ENCODE results near the gene NNAT. TPM values are rescaled to one million over a fixed set of nuclear protein-coding genes. Genes with fewer than 3 reads are reported as not detected.

The NNAT gene
- polyA plus RNA-seq, 3 donors: 4.0 to 191 (median 31.0) TPM

DNA sequence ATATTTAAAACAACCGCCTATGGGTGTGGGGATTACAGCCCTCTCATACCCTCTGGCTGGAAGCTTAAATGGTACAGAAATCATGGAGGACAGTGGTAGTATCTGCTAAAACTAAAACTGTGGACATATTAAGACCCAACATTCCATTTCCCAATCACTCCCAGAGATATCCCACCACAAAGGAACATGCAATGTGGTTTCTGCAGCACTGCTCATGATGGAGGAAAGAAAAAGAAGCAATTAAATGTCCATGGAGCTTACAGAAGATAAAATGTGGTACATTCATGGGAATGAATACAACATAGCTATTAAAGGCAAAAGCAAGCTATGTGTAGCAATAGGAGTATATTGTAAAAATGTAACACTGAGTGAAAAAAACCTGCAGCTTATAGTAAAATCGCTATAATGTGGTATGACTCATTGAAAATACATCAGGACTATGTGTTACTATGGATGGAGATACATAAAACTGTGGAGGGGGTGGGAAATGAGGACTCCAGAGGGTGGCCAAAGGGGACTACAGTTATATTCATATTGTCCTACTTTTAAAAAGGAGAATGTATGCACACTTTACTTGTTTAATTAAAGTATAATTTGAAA is 22.9 kb upstream of the NNAT start:
- H3K27ac ChIP-seq (ENCODE audit: low read depth, low read length): no peak overlapping the region
- WGBS, 3 donors: 88 to 93% (median 89%) methylated on average over 2 of the region's 2 CpGs

DNA sequence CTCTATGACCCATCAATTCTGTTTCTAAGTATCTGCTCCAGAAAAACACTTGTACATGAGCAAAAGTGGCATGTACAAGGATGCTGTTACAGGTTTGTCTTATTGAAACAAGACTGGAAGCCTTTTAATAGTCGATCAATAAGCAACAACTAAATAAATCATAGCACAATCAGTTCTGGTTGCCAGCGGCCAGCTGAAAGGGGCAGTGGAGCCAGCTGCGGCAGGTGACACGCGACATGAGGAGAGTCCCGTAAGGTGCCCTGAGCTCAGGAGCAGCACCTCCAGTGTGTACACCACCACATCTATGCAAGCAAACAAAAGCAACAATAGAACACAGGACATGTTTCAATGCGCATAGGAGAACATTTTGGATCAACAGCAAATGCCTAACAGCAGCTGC is 20.7 kb upstream of the NNAT start:
- H3K27ac ChIP-seq (ENCODE audit: low read depth, low read length): no peak overlapping the region
- WGBS, 3 donors: 91 to 98% (median 97%) methylated on average over 7 of the region's 7 CpGs

DNA sequence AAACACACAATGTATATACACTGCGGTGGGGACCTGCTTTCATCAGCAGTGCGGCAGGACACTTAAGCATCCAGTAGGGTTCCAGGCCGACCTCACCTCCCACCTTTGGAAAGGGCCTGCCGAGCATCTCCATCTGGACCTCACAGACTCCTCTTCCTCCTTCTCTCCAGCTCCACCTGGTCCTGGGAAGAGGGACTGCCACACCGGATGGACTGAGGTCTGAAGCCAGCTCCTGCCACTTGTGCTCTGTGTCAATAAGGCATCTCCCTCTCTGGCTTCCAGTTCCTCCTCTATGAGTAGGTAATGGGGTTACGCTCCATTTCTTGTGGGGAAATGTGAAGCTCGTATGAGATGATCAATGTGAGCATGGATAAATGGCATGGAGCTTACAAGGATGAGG is 19.1 kb upstream of the NNAT start:
- WGBS, 3 donors: 83 to 90% (median 84%) methylated on average over 7 of the region's 7 CpGs
- H3K27ac ChIP-seq (ENCODE audit: low read depth, low read length): no peak overlapping the region

GRCh38 chr20:37502654-37503053 is 18.4 kb upstream of the NNAT start:
- H3K27ac ChIP-seq (ENCODE audit: low read depth, low read length): no peak overlapping the region
- 80 to 91% (median 91%) methylated on average over 2 of the region's 2 CpGs for WGBS, 3 donors

- WGBS, 3 donors: 80 to 84% (median 84%) methylated on average over 3 of the region's 3 CpGs
- H3K27ac ChIP-seq (ENCODE audit: low read depth, low read length): no peak overlapping the region
These were observed 17.7 kb upstream of the NNAT start for GRCh38 chr20:37503256-37503927.

GRCh38 chr20:37504404-37505096 is 16.5 kb upstream of the NNAT start:
- 58 to 73% (median 62%) methylated on average over 3 of the region's 3 CpGs for WGBS, 3 donors
- H3K27ac ChIP-seq (ENCODE audit: low read depth, low read length): no peak overlapping the region

DNA sequence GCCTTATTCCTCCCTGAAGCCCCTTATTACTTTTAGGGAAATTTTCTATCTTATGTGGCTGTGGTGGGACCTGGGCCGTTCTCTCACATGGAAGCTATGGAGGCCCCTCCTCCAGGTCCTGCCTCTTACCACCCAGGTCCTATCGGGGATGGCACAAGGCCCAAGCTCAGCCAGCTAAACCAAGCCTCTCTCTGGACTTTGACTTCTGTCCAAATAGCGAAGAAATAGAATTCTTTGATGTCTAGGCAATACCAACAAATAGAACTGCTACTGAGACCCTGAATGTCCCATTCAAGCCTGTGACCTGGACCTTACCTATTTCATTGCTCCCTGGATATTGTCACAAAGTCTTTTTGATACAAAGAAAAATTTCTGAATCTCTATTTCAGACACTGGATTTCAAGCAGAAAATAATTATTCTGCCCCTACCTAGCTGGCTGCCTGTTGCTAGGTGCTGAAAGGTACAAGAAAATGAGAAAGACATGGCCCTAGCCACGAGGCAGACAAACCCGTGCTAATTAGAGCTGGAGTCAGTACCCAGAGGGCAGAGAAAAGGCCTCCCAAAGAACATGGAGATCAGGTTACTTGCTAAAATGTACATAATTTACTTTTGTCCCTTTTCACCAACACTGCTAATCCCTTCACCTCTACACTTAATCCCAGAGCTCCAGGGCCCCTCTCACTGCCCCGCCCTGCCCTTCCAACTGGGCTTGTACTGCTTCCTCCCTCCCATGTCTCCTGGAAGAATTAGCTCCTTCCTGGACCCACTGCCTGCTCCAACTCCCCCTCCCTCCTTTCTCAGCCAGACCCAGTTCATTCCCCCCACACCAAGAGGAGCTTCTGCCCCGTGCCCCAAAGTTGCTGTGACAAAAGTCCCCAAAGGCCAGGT is 15.5 kb upstream of the NNAT start:
- 63 to 92% (median 89%) methylated on average over 7 of the region's 7 CpGs for WGBS, 3 donors

GRCh38 chr20:37506152-37506725 is 14.8 kb upstream of the NNAT start:
- H3K27ac ChIP-seq (ENCODE audit: low read depth, low read length): no peak overlapping the region
- 76 to 86% (median 83%) methylated on average over 4 of the region's 4 CpGs for WGBS, 3 donors

More for the DNA sequence above, 15.5 kb upstream of the NNAT start:
- H3K27ac ChIP-seq (ENCODE audit: low read depth, low read length): no peak overlapping the region

DNA sequence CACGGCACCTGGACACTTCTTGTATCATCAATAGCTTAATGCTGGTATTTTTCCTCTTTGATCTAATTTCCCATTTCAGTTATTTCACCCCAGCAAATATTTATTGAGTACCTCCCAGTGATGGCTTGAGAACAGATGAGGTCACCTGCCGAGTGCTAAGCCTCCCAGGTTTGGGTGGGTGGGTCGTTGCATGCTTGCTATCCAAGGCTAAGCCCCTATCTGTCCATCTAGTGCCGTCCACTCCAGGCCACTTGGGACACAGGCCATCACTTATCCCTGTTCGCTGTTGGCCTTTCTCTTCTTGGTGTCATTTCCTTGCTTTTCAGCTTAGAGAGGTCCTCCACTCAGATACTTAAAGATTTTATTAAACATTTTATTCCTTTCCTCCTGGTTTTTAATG is 10.8 kb upstream of the NNAT start:
- 91 to 93% (median 92%) methylated on average over 5 of the region's 5 CpGs for WGBS, 3 donors
- no peak overlapping the region for H3K27ac ChIP-seq (ENCODE audit: low read depth, low read length)

GRCh38 chr20:37511610-37512275 is 9.3 kb upstream of the NNAT start:
- no peak overlapping the region for H3K27ac ChIP-seq (ENCODE audit: low read depth, low read length)
- 96 to 99% (median 96%) methylated on average over 6 of the region's 6 CpGs for WGBS, 3 donors

DNA sequence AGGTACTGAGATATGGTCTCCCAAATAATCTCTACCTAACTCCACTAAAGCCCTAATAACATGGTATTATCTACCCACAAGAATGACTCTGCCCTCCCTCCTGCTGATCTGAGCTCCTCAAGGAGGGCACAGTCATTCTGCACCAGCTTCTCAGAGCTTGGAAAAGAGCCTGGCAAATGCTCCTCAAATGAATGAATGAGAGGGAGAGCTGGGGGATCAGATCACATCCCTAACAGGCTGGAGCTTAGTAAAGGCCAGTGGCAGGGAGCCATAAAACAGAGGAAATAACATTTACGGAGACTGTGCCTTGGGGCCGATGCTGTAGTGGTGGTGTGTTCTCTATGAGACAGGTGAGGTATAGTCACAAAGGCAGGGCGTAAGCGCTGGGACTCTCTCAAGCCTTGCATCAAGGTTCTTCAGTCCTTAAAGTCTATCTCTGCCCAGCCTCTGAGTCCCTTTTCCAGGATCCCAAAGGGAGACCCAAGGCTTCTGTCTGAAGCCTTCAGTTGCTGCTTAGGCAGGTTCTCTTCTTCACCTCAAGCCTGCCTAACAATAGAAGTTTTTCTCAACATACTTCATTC is 7.2 kb upstream of the NNAT start:
- WGBS, 3 donors: 86 to 90% (median 87%) methylated on average over 4 of the region's 4 CpGs
- H3K27ac ChIP-seq (ENCODE audit: low read depth, low read length): no peak overlapping the region

- WGBS, 3 donors: 71 to 93% (median 92%) methylated on average over 4 of the region's 4 CpGs
- H3K27ac ChIP-seq (ENCODE audit: low read depth, low read length): no peak overlapping the region
These were observed 5.2 kb upstream of the NNAT start for GRCh38 chr20:37515876-37516275.

GRCh38 chr20:37516811-37517750 is 4.0 kb upstream of the NNAT start:
- H3K27ac ChIP-seq (ENCODE audit: low read depth, low read length): no peak overlapping the region
- WGBS, 3 donors: 70 to 80% (median 75%) methylated on average over 13 of the region's 13 CpGs

DNA sequence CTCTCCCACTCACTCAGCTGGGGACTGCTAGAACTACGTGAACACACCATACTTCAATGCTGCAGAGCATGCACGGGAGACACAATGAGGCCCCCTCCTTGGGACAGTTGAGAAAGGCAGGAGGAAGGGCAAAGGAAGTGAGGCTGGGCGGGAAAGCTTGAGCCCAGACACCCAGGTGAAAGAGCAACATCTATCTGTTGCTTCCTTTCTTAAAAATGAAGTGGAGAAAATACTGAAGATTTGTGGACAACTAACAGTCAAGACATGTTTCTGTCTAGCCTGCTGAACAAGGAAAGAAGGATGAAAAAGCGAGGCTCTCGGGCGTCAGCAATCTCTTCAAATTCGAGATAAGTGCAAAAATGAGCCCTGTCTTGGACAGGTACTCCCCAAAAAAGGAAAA is 3.0 kb upstream of the NNAT start:
- H3K27ac ChIP-seq (ENCODE audit: low read depth, low read length): no peak overlapping the region
- 84 to 92% (median 85%) methylated on average over 7 of the region's 7 CpGs for WGBS, 3 donors

DNA sequence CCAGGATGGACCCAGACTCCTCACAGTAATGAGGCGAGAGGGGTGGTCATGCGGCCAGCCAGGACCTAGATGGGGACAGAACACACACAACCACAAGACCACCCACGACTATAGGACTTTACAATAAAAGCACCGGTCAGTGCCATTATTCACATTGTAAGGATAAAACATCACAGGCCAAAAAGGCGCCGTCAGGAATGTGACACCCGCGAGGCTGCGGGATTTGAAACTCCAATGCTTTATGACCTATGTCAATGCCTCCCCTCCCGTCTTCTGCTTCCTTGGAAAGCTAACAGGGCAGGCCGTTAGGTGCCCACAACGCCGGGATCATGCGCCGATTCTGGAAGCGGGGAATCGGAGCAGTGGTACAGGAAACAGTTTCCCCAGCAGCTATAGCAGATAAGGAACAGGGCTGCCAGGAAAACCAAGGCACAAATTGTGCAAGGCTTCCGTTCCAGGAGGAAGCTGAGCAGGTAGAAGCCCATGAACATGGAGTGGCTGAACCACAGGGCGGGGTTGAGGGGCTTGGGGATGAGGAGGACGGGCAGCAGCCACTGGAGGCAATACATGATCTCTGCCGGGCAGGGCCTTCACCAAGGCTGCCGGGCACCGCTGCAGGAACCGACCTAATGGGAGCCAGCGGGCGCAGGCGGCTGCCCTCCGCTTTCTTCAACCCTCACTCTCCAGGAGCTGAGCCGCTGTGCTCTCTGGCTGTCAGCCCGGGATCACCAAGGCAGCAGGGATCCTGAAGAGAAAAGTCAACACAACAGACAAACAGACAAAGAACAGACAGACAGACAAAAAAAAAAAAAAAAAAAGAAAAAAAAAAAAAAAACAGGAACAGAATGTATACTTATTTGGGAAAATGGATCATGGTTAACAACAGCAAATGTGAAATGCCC is 2.2 kb upstream of the NNAT start:
- WGBS, 3 donors: 63 to 77% (median 71%) methylated on average over 30 of the region's 30 CpGs
- H3K27ac ChIP-seq (ENCODE audit: low read depth, low read length): no peak overlapping the region

Data from adipose tissue (tissue), 3 donors.